OCI-LY1 (cell line): ENCODE results near the gene HDDC3.
"Not testable (repeated sequence)": the region's sequence is repeated elsewhere in the genome, so short reads cannot be mapped to it uniquely, and the experiment has no call there.

Experiments
- H2AFZ ChIP-seq: fragments of 200-600 bp; sonication (generic), shearing (Covaris generic); 2 replicates; pipeline ENCODE4 v1.6.0; 2014; ENCODE audit warnings: antibody characterized with exemption, mild to moderate bottlenecking, low read length
- H3F3A ChIP-seq: fragments of 200-600 bp; sonication (generic), shearing (Covaris generic); 2 replicates; pipeline ENCODE4 v1.6.0; 2014; ENCODE audit warnings: mild to moderate bottlenecking, antibody characterized with exemption, low read length, moderate library complexity; ENCODE audit not compliant: insufficient read depth
- H3K27ac ChIP-seq: fragments of 200-600 bp; sonication (generic); 2 replicates; pipeline ENCODE4 v1.5.1; 2014; ENCODE audit warnings: low read length, mixed run types, mild to moderate bottlenecking, low read depth; ENCODE audit not compliant: poor library complexity, severe bottlenecking
- H3K27me3 ChIP-seq: fragments of 200-600 bp; sonication (generic); 2 replicates; pipeline ENCODE4 v1.6.0; 2014; ENCODE audit warnings: antibody characterized with exemption, mild to moderate bottlenecking, low read length, moderate library complexity; ENCODE audit not compliant: insufficient read depth
- H3K36me3 ChIP-seq: fragments of 200-600 bp; sonication (generic); 2 replicates; pipeline ENCODE4 v1.6.1; 2014; ENCODE audit warnings: mild to moderate bottlenecking, antibody characterized with exemption, low read length, moderate library complexity, mixed read lengths; ENCODE audit not compliant: insufficient read depth
- H3K4me1 ChIP-seq: fragments of 200-600 bp; sonication (generic); 2 replicates; pipeline ENCODE4 v1.5.1; 2014; ENCODE audit warnings: mild to moderate bottlenecking, low read length, moderate library complexity; ENCODE audit not compliant: insufficient read depth, severe bottlenecking
- H3K4me2 ChIP-seq: fragments of 200-600 bp; sonication (generic), shearing (Covaris generic); 2 replicates; pipeline ENCODE4 v1.6.1; 2014; ENCODE audit warnings: low read length
- H3K4me3 ChIP-seq: fragments of 200-600 bp; sonication (generic); 2 replicates; pipeline ENCODE4 v1.5.1; 2014; ENCODE audit warnings: low read length, low read depth, mild to moderate bottlenecking, mixed read lengths; ENCODE audit not compliant: poor library complexity, severe bottlenecking
- H3K79me2 ChIP-seq: fragments of 200-600 bp; shearing (Covaris generic); 2 replicates; pipeline ENCODE4 v1.6.1; 2016; ENCODE audit warnings: mixed run types, low read length, mixed read lengths; ENCODE audit not compliant: insufficient read depth
- H3K9ac ChIP-seq: fragments of 200-600 bp; sonication (generic), shearing (Covaris generic); 2 replicates; pipeline ENCODE4 v1.6.1; 2014; ENCODE audit warnings: mild to moderate bottlenecking, low read length, mixed read lengths
- H3K9me2 ChIP-seq: fragments of 200-600 bp; sonication (generic), shearing (Covaris generic); 2 replicates; pipeline ENCODE4 v1.6.1; 2014; ENCODE audit warnings: low read depth, mild to moderate bottlenecking, low read length, mixed read lengths
- H3K9me3 ChIP-seq: fragments of 200-600 bp; shearing (Covaris generic); 2 replicates; pipeline ENCODE4 v1.6.1; 2014; ENCODE audit warnings: low read length, mixed read lengths
- H4K20me1 ChIP-seq: fragments of 200-600 bp; sonication (generic), shearing (Covaris generic); 2 replicates; pipeline ENCODE4 v1.6.0; 2016; ENCODE audit warnings: mild to moderate bottlenecking, low read length; ENCODE audit not compliant: insufficient read depth
- EZH2 ChIP-seq: fragments of 200-600 bp; sonication (generic), shearing (Covaris generic); IDR thresholded peaks from 2 replicates; pipeline ENCODE4 v1.8.0; 2017; ENCODE audit warnings: borderline replicate concordance, mixed run types, mild to moderate bottlenecking, antibody characterized with exemption, low read length, moderate library complexity, mixed read lengths
- TF ChIP-seq, protein P1 (sequence below): fragments of 200-600 bp; sonication (generic), shearing (Covaris generic); IDR thresholded peaks from 2 replicates; pipeline ENCODE4 v1.5.1; 2017; ENCODE audit warnings: mild to moderate bottlenecking, antibody characterized with exemption, low read length, moderate library complexity, mixed read lengths

HDDC3 gene

DNA sequence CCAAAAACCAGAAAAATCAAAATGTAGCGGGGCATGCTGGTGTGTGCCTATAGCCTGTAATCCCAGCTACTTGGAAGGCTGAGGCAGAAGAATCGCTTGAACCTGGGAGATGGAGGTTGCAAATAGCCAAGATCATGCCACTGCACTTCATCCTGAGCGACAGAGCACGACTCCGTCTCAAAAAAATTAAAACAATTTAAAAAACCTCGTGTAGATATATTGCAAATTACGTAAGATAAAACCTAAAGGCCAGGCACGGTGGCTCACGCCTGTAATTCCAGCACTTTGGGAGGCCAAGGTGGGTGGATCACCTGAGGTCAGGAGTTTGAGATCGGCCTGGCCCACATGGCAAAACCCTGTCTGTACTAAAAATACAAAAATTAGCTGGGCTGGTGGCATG is 5.6 kb downstream of the HDDC3 start:
- not testable (repeated sequence) for H3F3A ChIP-seq, H3K27me3 ChIP-seq, H2AFZ ChIP-seq, H3K36me3 ChIP-seq, H4K20me1 ChIP-seq, H3K9me2 ChIP-seq, H3K4me3 ChIP-seq, H3K79me2 ChIP-seq, H3K9me3 ChIP-seq, H3K4me2 ChIP-seq, H3K9ac ChIP-seq, H3K27ac ChIP-seq
- peaks cover 26% of the 10 kb centered on the region for H3K4me1 ChIP-seq

DNA sequence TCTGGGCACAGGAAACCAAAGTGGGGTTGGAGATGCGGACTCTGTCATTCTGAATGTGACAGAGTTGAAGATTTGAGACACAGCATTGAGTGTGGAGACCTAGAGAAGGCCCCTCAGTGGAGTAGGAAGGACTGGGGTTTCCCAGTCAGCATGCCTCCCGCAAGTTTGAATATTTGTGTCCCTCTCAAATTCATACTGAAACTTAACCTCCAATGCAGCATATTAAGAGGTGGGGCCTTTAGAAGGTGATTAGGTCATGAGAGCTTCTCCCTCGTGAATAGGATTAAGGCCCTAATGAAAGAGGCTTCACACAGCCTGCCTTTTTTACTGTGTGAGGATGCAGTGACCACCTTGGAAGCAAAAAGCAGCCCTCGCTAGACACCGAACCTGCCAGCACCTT is 8.0 kb downstream of the HDDC3 start:
- TF ChIP-seq, protein P1, sequence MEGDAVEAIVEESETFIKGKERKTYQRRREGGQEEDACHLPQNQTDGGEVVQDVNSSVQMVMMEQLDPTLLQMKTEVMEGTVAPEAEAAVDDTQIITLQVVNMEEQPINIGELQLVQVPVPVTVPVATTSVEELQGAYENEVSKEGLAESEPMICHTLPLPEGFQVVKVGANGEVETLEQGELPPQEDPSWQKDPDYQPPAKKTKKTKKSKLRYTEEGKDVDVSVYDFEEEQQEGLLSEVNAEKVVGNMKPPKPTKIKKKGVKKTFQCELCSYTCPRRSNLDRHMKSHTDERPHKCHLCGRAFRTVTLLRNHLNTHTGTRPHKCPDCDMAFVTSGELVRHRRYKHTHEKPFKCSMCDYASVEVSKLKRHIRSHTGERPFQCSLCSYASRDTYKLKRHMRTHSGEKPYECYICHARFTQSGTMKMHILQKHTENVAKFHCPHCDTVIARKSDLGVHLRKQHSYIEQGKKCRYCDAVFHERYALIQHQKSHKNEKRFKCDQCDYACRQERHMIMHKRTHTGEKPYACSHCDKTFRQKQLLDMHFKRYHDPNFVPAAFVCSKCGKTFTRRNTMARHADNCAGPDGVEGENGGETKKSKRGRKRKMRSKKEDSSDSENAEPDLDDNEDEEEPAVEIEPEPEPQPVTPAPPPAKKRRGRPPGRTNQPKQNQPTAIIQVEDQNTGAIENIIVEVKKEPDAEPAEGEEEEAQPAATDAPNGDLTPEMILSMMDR, result no peak
- no peak for TF ChIP-seq EZH2
- H3K9ac ChIP-seq, result no peak overlapping the region
- peaks cover 12% of the 10 kb centered on the region for H3K4me1 ChIP-seq
- H3K27ac ChIP-seq, result no peak overlapping the region
- H4K20me1 ChIP-seq, result no peaks in the 10 kb centered on the region
- no peaks in the 10 kb centered on the region for H3K9me3 ChIP-seq
- no peaks in the 10 kb centered on the region for H3K79me2 ChIP-seq
- H3K27me3 ChIP-seq, result no peaks in the 10 kb centered on the region
- H3K36me3 ChIP-seq, result peaks cover 23% of the 10 kb centered on the region; the same call in 1 of the 2 replicates
- no peak overlapping the region for H3K4me3 ChIP-seq
- no peaks in the 10 kb centered on the region for H3F3A ChIP-seq
- H2AFZ ChIP-seq, result no peak overlapping the region
- H3K4me2 ChIP-seq, result no peak overlapping the region
- no peaks in the 10 kb centered on the region for H3K9me2 ChIP-seq

DNA sequence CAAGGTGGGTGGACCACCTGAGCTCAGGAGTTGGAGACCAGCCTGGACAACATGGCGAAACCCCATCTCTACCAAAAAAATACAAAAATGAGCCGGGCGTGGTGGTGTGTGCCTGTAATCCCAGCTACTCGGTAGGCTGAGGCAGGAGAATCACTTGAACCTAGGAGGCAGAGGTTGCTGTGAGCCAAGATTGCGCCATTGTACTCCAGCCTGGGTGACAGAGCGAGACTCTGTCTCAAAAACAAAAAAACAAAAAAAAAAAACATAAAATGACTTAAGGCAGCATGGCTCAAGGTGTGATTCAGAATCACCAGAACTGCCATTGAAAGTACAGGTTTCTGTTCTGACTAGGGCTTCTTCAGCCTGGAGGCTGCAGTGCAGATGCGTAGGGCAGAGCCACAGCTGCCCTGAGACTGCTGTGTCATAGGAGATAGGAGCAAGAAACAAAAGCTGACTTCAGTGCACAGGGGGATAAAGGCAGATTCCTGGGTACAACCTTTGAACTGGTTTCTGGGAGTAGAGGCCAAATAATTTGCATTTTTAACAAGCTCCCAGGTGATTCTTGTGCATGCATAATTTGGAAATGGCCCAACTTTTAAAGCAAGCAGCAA is 9.5 kb downstream of the HDDC3 start:
- H2AFZ ChIP-seq, H3K9ac ChIP-seq, H3K79me2 ChIP-seq, H3K27ac ChIP-seq, H3K4me3 ChIP-seq, H3F3A ChIP-seq, H3K27me3 ChIP-seq, H4K20me1 ChIP-seq, H3K4me1 ChIP-seq, H3K4me2 ChIP-seq, H3K9me3 ChIP-seq, H3K9me2 ChIP-seq: not testable (repeated sequence)
- peaks cover 33% of the 10 kb centered on the region; the same call in 1 of the 2 replicates for H3K36me3 ChIP-seq

DNA sequence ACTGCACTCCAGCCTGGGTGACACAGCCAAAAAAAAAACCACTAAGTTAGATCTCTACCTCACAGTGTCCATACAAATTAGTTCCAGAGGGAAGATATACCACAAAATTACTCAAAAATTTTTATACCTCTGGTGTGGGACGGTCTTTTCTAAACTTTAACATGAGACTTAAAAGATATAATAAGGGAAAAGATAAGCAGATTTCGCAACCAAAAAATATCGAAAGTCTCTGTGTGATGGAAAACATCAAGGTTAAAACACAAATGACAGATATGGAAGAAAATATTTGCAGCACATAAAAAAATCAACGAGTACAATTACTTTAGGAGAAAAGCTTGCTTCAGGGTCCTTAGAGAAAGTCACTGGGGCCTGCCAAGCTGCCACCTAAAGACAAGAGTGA is 10.5 kb downstream of the HDDC3 start:
- no peaks in the 10 kb centered on the region for H4K20me1 ChIP-seq
- H3K36me3 ChIP-seq, result peaks cover 33% of the 10 kb centered on the region; the same call in 1 of the 2 replicates
- no peak for TF ChIP-seq EZH2
- TF ChIP-seq, protein P1, result no peak
- H3K27me3 ChIP-seq, result no peaks in the 10 kb centered on the region
- no peaks in the 10 kb centered on the region for H3F3A ChIP-seq
- no peaks in the 10 kb centered on the region for H3K9me3 ChIP-seq
- H2AFZ ChIP-seq, result no peak overlapping the region
- H3K4me3 ChIP-seq, result no peak overlapping the region
- H3K4me2 ChIP-seq, result no peak overlapping the region
- H3K79me2 ChIP-seq, result no peaks in the 10 kb centered on the region
- H3K27ac ChIP-seq, result no peak overlapping the region
- no peaks in the 10 kb centered on the region for H3K4me1 ChIP-seq
- H3K9ac ChIP-seq, result no peak overlapping the region
- H3K9me2 ChIP-seq, result no peaks in the 10 kb centered on the region
